Endothelial cell (in vitro differentiated cells): ENCODE results near the gene ERCC5. TPM values are rescaled to one million over a fixed set of nuclear protein-coding genes. Genes with fewer than 3 reads are reported as not detected.

Source experiments
- DNase-seq: peaks from one replicate; pipeline ENCODE4 v3.0.0; 2021; ENCODE audit warnings: low spot score
- H3K27ac Mint-ChIP-seq: one replicate; pipeline ENCODE4 v1.8.0; 2021; ENCODE audit warnings: mixed read lengths, inconsistent platforms; ENCODE audit not compliant: unreplicated experiment
- H3K27me3 Mint-ChIP-seq: one replicate; pipeline ENCODE4 v1.8.0; 2021; ENCODE audit warnings: mild to moderate bottlenecking, moderate library complexity, mixed read lengths, inconsistent platforms; ENCODE audit not compliant: unreplicated experiment
- H3K36me3 Mint-ChIP-seq: one replicate; pipeline ENCODE4 v1.8.0; 2021; ENCODE audit warnings: mild to moderate bottlenecking, low read depth, mixed read lengths, inconsistent platforms; ENCODE audit not compliant: unreplicated experiment
- H3K4me1 Mint-ChIP-seq: one replicate; pipeline ENCODE4 v1.8.0; 2021; ENCODE audit warnings: mild to moderate bottlenecking, mixed read lengths, inconsistent platforms; ENCODE audit not compliant: unreplicated experiment
- H3K4me3 Mint-ChIP-seq: one replicate; pipeline ENCODE4 v1.8.0; 2021; ENCODE audit warnings: mild to moderate bottlenecking, mixed read lengths, inconsistent platforms; ENCODE audit not compliant: unreplicated experiment
- H3K9me3 Mint-ChIP-seq: one replicate; pipeline ENCODE4 v1.8.0; 2021; ENCODE audit warnings: mixed read lengths, inconsistent platforms; ENCODE audit not compliant: unreplicated experiment
- total RNA-seq: library from RNA; stranded (reverse); fragmentation: NEBNext Ultra II Directional; extraction: Animal tissue kit (Norgen Biotek cat#: 25700); gene quantifications from one replicate; pipeline ENCODE4 v1.2.1, GENCODE V29; 2021; ENCODE audit not compliant: unreplicated experiment
- TF ChIP-seq, protein P1 (sequence below): fragments of 200-600 bp; sonication (generic); IDR thresholded peaks from one replicate; pipeline ENCODE4 v1.5.0; 2021; ENCODE audit warnings: antibody characterized with exemption; ENCODE audit not compliant: unreplicated experiment

ERCC5 gene
- total RNA-seq, 1 donor from 2014 or later, result 43.8 TPM

DNA sequence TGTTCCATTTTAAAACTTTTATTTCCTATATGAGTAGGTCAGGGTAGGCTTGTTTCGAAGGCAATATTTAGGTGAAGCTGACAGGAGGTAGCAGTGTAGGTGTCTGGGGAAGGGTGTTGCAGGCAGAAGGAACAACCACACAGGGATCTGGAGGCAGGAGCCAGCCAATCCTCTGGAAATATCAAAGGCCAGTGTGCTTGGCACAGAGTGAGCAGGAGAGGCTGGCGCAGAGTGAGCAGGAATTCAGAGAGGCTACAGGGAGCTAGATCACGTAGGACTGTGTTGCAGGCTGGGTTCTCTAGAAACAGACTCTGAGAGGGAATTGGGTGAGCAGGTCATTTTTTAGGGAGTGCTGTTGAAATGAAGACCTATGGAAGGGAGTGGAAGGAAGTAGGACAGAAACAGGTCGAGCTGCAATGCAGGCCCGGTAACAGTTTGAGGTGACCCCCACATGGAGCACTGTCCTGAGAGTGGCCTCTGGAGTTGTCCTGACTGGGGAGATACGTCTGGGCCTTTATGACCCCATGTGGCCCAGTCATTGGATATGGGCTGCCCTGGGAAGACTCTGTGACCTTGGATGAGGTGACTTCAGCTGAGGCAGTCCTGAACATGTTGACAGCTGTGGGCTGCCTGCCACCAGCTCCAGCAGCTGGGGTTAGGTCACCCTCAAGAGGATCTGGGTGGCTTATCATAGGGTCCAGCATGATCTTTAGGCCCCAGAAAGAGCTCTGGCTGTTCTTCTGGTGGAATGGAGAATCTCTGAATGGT, 51.7 kb downstream of the ERCC5 start:
- Mint-ChIP-seq H3K9me3 (no peaks in the 10 kb centered on the region), H3K27ac (no peak overlapping the region), H3K27me3 (no peaks in the 10 kb centered on the region), H3K4me1 (no peaks in the 10 kb centered on the region), H3K4me3 (no peak overlapping the region), H3K36me3 (no peaks in the 10 kb centered on the region)
- TF ChIP-seq, protein P1, sequence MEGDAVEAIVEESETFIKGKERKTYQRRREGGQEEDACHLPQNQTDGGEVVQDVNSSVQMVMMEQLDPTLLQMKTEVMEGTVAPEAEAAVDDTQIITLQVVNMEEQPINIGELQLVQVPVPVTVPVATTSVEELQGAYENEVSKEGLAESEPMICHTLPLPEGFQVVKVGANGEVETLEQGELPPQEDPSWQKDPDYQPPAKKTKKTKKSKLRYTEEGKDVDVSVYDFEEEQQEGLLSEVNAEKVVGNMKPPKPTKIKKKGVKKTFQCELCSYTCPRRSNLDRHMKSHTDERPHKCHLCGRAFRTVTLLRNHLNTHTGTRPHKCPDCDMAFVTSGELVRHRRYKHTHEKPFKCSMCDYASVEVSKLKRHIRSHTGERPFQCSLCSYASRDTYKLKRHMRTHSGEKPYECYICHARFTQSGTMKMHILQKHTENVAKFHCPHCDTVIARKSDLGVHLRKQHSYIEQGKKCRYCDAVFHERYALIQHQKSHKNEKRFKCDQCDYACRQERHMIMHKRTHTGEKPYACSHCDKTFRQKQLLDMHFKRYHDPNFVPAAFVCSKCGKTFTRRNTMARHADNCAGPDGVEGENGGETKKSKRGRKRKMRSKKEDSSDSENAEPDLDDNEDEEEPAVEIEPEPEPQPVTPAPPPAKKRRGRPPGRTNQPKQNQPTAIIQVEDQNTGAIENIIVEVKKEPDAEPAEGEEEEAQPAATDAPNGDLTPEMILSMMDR, result no peak
- no peak for DNase-seq

DNA sequence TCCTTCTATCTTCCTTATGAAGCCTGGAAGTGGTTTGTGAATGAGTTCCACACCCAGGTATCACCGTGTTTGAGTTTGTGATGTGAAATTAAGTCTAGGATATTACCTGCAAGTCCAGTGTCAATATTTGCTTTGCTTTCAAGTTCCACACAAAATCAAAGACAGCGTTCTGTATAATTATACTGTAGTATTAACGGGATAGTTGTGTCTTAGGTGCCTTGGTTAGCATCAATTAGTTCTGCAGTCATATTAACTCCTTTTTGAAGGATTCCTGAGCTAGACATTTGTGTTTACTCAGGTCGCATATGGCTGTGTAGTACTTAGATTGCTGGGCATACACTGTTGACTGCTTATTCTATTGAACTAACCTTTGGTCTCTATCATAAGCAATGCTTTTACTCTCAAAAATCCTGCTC, 54.4 kb downstream of the ERCC5 start:
- H3K4me3 Mint-ChIP-seq, result no peak overlapping the region
- H3K27me3 Mint-ChIP-seq, result no peaks in the 10 kb centered on the region
- no peaks in the 10 kb centered on the region for H3K4me1 Mint-ChIP-seq
- H3K36me3 Mint-ChIP-seq, result no peaks in the 10 kb centered on the region
- H3K9me3 Mint-ChIP-seq, result no peaks in the 10 kb centered on the region
- TF ChIP-seq, protein P1, result no peak
- H3K27ac Mint-ChIP-seq, result no peak overlapping the region
- no peak for DNase-seq

GRCh38 chr13:102901056-102901455, 55.2 kb downstream of the ERCC5 start:
- Mint-ChIP-seq H3K27me3 (no peaks in the 10 kb centered on the region), H3K4me1 (no peaks in the 10 kb centered on the region), H3K9me3 (no peaks in the 10 kb centered on the region), H3K36me3 (no peaks in the 10 kb centered on the region), H3K4me3 (no peak overlapping the region), H3K27ac (no peak overlapping the region)
- DNase-seq, result no peak
- TF ChIP-seq, protein P1, result no peak

GRCh38 chr13:102901615-102902305, 55.9 kb downstream of the ERCC5 start:
- TF ChIP-seq, protein P1, result no peak
- no peak for DNase-seq
- Mint-ChIP-seq H3K4me3 (no peak overlapping the region), H3K4me1 (no peaks in the 10 kb centered on the region), H3K27ac (no peak overlapping the region), H3K36me3 (no peaks in the 10 kb centered on the region), H3K27me3 (no peaks in the 10 kb centered on the region), H3K9me3 (no peaks in the 10 kb centered on the region)

GRCh38 chr13:102902789-102903347, 57.0 kb downstream of the ERCC5 start:
- Mint-ChIP-seq H3K9me3 (no peaks in the 10 kb centered on the region), H3K27me3 (no peaks in the 10 kb centered on the region), H3K27ac (no peak overlapping the region), H3K4me1 (no peaks in the 10 kb centered on the region), H3K4me3 (no peak overlapping the region), H3K36me3 (no peaks in the 10 kb centered on the region)
- TF ChIP-seq, protein P1, result no peak
- DNase-seq, result no peak
